ENCODE data around the gene PCDHGC4.

Gene PCDHGC4

DNA sequence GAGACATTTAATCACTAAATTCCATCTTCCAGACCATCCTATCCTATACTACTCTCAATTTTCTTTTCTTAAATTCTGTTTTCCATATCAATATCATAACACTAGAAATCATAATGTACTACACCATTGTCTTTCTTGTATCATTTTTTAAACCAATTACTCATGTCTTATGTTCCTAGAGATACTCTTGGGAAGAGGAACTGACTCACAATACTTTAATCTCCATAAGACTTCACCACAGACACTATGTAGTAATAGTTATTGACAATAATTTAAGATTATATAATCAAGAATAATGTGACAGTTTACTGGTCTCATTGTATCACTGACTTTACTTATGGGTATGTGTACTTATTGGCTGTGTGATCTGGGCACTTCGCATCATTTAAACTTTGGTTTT, 47.9 kb downstream of the PCDHGC4 start:
- no peak for DNase-seq

DNA sequence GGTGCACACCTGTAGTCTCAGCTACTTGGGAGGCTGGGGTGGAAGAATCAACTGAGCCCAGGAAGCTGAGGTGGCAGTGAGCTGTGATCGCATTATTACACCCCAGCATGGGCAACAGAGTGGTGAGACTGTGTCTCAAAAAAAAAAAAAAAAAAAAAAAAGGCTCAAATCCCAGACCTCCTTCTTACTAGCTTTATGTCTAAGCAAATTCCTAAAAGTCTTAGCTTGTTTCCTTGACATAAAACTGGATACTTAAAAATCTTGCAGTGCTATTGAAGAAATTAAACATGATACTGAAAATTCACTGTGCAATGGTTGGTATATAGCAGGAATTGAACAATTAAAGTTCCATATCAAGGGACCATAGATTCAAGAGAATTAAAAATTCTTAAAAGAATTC, 49.1 kb downstream of the PCDHGC4 start:
- no peak for DNase-seq

GRCh38 chr5:141534492-141535213, 49.8 kb downstream of the PCDHGC4 start:
- DNase-seq: no peak
